K562 (cell line): ENCODE measurements around the gene SLC6A6. TPM values are rescaled to one million over a fixed set of nuclear protein-coding genes. Genes with fewer than 3 reads are reported as not detected.
A peak's percentile ranks its signal among the peaks of the same experiment; 100 is the strongest.

ENCODE experiments used
- ATF7 ChIP-seq: fragments of 450-650 bp; IDR thresholded peaks from 2 replicates; pipeline ENCODE4 v1.7.1; 2014; ENCODE audit warnings: mild to moderate bottlenecking, moderate library complexity
- BRD9 ChIP-seq: fragments of 450-650 bp; IDR thresholded peaks from 2 replicates; pipeline ENCODE4 v1.6.1; 2018; ENCODE audit warnings: low read depth; ENCODE audit not compliant: partially characterized antibody
- CBX1 ChIP-seq: sonication (generic); IDR thresholded peaks from 2 replicates; pipeline ENCODE4 v1.6.1; 2016; ENCODE audit warnings: antibody characterized with exemption, low read depth, mild to moderate bottlenecking
- CBX3 ChIP-seq, 2 experiments: IDR thresholded peaks; 1 replicate in 1 of 2; 2 replicates in 1 of 2; pipeline ENCODE4 v1.6.1; 2012; ENCODE audit warnings: inconsistent platforms in 2 of 2, low read length in 2 of 2, borderline replicate concordance in 1 of 2, control low read depth in 1 of 2
- EZH2 ChIP-seq: IDR thresholded peaks from 2 replicates; pipeline ENCODE4 v1.6.1; 2012; ENCODE audit warnings: low read depth, mild to moderate bottlenecking, inconsistent platforms, low read length, borderline replicate concordance
- JUN ChIP-seq, 2 experiments: sonication (generic) in 1 of 2; formaldehyde crosslinking in 1 of 2; IDR thresholded peaks; 2 replicates each; pipeline versions ENCODE4 v1.6.1 to v1.8.0; 2012 to 2022; ENCODE audit warnings: borderline replicate concordance in 2 of 2, mild to moderate bottlenecking in 2 of 2, improper control_type of control experiment in 1 of 2, low read depth in 1 of 2, low read length in 1 of 2, missing genetic modification reagents in 1 of 2
- KDM1A ChIP-seq, 2 experiments: fragments of 450-650 bp; IDR thresholded peaks; 2 replicates each; pipeline ENCODE4 v1.6.1; 2016; ENCODE audit warnings: mild to moderate bottlenecking in 2 of 2
- KDM5B ChIP-seq: fragments of 200-600 bp; sonication (generic); IDR thresholded peaks from 2 replicates; pipeline ENCODE4 v1.6.1; 2012; ENCODE audit warnings: low read depth, mild to moderate bottlenecking, moderate library complexity, low read length, control low read depth, inconsistent platforms; ENCODE audit not compliant: insufficient replicate concordance
- KLF6 ChIP-seq: fragments of 250-450 bp; sonication (Bioruptor Pico); IDR thresholded peaks from 2 replicates; pipeline ENCODE4 v1.4.0; 2020; ENCODE audit warnings: mild to moderate bottlenecking, moderate library complexity, borderline replicate concordance
- MEF2D ChIP-seq: conservative IDR thresholded peaks from 2 replicates; pipeline ENCODE4 v1.6.1; 2016; ENCODE audit warnings: low read depth, missing genetic modification characterization, missing compliant biosample characterization
- NR4A1 ChIP-seq, 2 experiments: fragments of 250-450 bp in 1 of 2; fragments of 450-650 bp in 1 of 2; sonication (Bioruptor Pico) in 1 of 2; IDR thresholded peaks; 2 replicates each; pipeline versions ENCODE4 v1.4.0 to v1.6.1; 2016 to 2020; ENCODE audit warnings: mild to moderate bottlenecking in 2 of 2, missing compliant biosample characterization in 1 of 2, missing genetic modification characterization in 1 of 2, moderate library complexity in 1 of 2
- POLR2B ChIP-seq: fragments of 450-650 bp; IDR thresholded peaks from 2 replicates; pipeline ENCODE4 v1.6.1; 2018; ENCODE audit warnings: low read depth; ENCODE audit not compliant: partially characterized antibody
- RHOXF2B ChIP-seq: fragments of 250-450 bp; sonication (Bioruptor Pico); conservative IDR thresholded peaks from 2 replicates; pipeline ENCODE4 v1.5.1; 2021
- SMAD1 ChIP-seq: fragments of 150-350 bp; IDR thresholded peaks from 2 replicates; pipeline ENCODE4 v1.6.1; 2014; ENCODE audit warnings: low read length, low read depth; ENCODE audit not compliant: partially characterized antibody
- SMARCA5 ChIP-seq: fragments of 450-650 bp; IDR thresholded peaks from 2 replicates; pipeline ENCODE4 v1.6.1; 2016
- ZNF12 ChIP-seq: sonication (generic); formaldehyde crosslinking; IDR thresholded peaks from 2 replicates; pipeline ENCODE4 v1.4.0; 2020; ENCODE audit warnings: mild to moderate bottlenecking, missing genetic modification reagents
- ZNF707 ChIP-seq: fragments of 250-450 bp; sonication (Bioruptor Pico); conservative IDR thresholded peaks from 2 replicates; pipeline ENCODE4 v1.8.0; 2022; ENCODE audit warnings: inconsistent platforms, mild to moderate bottlenecking, moderate library complexity
- ZNF785 ChIP-seq: fragments of 250-450 bp; sonication (Bioruptor Pico); IDR thresholded peaks from 2 replicates; pipeline ENCODE4 v1.4.0; 2020; ENCODE audit warnings: mild to moderate bottlenecking
- polyA plus RNA-seq, 8 experiments: library from polyadenylated mRNA; depleted of rRNA in 4 of 8; stranded (reverse) in 5 of 8; unstranded in 3 of 8; fragments of >200 nt; fragmentation: Nextera tagmentation in 2 of 8; fragmentation: Illumina TruSeq in 1 of 8; extraction: Ambion mirVana in 2 of 8; extraction: Trizol in 1 of 8; gene quantifications; 2 replicates each; pipeline versions ENCODE4 v1.2.1 to v1.2.3, GENCODE V29; 2011 to 2014; ENCODE audit warnings: inconsistent platforms in 1 of 8, missing spikeins in 1 of 8
- total RNA-seq, 7 experiments: library from RNA; depleted of rRNA in 6 of 7; stranded (reverse); fragments of >200 nt in 6 of 7; fragmentation: Illumina TruSeq in 2 of 7; extraction: Trizol in 2 of 7; gene quantifications; 2 replicates each; pipeline versions ENCODE4 v1.2.1 to v1.2.3, GENCODE V29; 2011 to 2021; ENCODE audit warnings: low replicate concordance in 1 of 7
- TF ChIP-seq, protein P1 (sequence below): sonication (generic); formaldehyde crosslinking; IDR thresholded peaks from 2 replicates; pipeline ENCODE4 v1.4.0; 2020; ENCODE audit warnings: mild to moderate bottlenecking, missing genetic modification reagents
- TF ChIP-seq, protein P2 (sequence below): fragments of 200-400 bp; formaldehyde crosslinking; IDR thresholded peaks from 2 replicates; pipeline ENCODE4 v1.6.1; 2017; ENCODE audit warnings: mild to moderate bottlenecking, low read depth, low read length, moderate library complexity
- TF ChIP-seq, protein P3 (sequence below): fragments of 450-650 bp; formaldehyde crosslinking; IDR thresholded peaks from 2 replicates; pipeline ENCODE4 v1.4.0; 2020; ENCODE audit warnings: mild to moderate bottlenecking, mixed read lengths

SLC6A6 gene
- total and polyA plus RNA-seq, 9 of the 15 experiments (the other 6 are each of a cell fraction or from before 2014, with no cell fraction given): 12.3 to 203 (median 93.2) TPM

DNA sequence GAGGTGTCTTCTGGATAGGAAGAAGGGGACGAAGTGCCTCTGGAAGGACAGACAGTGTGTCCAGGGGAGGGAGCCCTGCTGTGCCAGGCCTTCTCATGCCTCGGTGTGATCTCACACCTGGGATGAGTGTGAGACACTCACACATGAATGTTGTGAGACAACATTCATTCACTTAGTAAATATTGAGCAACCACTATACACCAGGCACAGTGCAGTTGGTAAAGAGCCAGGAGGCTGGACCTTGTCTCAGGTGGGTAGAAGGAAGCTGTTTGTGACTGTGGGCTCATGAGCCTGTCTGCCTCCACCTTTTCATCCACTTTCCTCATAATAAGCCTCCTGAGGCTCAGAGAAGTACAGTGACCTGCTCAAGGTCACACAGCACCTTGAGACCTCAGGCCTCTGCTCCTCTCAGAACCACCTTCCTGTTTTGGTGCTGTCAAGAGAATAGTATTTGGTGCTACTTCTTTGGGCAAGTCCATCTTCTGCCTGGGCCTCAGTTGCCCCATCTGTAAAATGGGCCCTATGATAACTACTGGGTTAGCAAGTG lies 20.9 kb downstream of the SLC6A6 start (continued):
- TF ChIP-seq MEF2D (tag) (no peak), RHOXF2B (CRISPR knock-in tag) (no peak), ZNF12 (no peak), JUN (IDR thresholded peaks at IDR 0.05; ENCODE audit: borderline replicate concordance, low read depth, low read length) (no peak), JUN (CRISPR knock-in tag; IDR thresholded peaks at IDR 0.05; ENCODE audit: borderline replicate concordance) (no peak), EZH2 (no peak), POLR2B (no peak), SMARCA5 (peak; percentile 99), BRD9 (peak; percentile 51), SMAD1 (no peak), KLF6 (CRISPR knock-in tag) (no peak), KDM5B (no peak), CBX1 (peak; percentile 97), ATF7 (no peak), CBX3 (IDR thresholded peaks at IDR 0.05; ENCODE audit: borderline replicate concordance in 1 of 2, low read length in 2 of 2) (0 out of 3 replicates have a peak, but pooled peaks of 1 of the 2 experiments have one; percentile 52), KDM1A (IDR thresholded peaks at IDR 0.05) (peak; percentile 88 to 94), ZNF707 (CRISPR knock-in tag) (no peak), NR4A1 (CRISPR knock-in tag; IDR thresholded peaks at IDR 0.05) (no peak), NR4A1 (tag; IDR thresholded peaks at IDR 0.05) (0 out of 2 replicates have a peak, but pooled peaks have one; percentile 27), ZNF785 (no peak)
- TF ChIP-seq, protein P1, sequence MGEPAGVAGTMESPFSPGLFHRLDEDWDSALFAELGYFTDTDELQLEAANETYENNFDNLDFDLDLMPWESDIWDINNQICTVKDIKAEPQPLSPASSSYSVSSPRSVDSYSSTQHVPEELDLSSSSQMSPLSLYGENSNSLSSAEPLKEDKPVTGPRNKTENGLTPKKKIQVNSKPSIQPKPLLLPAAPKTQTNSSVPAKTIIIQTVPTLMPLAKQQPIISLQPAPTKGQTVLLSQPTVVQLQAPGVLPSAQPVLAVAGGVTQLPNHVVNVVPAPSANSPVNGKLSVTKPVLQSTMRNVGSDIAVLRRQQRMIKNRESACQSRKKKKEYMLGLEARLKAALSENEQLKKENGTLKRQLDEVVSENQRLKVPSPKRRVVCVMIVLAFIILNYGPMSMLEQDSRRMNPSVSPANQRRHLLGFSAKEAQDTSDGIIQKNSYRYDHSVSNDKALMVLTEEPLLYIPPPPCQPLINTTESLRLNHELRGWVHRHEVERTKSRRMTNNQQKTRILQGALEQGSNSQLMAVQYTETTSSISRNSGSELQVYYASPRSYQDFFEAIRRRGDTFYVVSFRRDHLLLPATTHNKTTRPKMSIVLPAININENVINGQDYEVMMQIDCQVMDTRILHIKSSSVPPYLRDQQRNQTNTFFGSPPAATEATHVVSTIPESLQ: no peak
- TF ChIP-seq, protein P2, sequence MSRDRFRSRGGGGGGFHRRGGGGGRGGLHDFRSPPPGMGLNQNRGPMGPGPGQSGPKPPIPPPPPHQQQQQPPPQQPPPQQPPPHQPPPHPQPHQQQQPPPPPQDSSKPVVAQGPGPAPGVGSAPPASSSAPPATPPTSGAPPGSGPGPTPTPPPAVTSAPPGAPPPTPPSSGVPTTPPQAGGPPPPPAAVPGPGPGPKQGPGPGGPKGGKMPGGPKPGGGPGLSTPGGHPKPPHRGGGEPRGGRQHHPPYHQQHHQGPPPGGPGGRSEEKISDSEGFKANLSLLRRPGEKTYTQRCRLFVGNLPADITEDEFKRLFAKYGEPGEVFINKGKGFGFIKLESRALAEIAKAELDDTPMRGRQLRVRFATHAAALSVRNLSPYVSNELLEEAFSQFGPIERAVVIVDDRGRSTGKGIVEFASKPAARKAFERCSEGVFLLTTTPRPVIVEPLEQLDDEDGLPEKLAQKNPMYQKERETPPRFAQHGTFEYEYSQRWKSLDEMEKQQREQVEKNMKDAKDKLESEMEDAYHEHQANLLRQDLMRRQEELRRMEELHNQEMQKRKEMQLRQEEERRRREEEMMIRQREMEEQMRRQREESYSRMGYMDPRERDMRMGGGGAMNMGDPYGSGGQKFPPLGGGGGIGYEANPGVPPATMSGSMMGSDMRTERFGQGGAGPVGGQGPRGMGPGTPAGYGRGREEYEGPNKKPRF: no peak
- TF ChIP-seq, protein P3, sequence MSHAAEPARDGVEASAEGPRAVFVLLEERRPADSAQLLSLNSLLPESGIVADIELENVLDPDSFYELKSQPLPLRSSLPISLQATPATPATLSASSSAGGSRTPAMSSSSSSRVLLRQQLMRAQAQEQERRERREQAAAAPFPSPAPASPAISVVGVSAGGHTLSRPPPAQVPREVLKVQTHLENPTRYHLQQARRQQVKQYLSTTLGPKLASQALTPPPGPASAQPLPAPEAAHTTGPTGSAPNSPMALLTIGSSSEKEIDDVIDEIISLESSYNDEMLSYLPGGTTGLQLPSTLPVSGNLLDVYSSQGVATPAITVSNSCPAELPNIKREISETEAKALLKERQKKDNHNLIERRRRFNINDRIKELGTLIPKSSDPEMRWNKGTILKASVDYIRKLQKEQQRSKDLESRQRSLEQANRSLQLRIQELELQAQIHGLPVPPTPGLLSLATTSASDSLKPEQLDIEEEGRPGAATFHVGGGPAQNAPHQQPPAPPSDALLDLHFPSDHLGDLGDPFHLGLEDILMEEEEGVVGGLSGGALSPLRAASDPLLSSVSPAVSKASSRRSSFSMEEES: no peak
